Measurements from ENCODE around the gene GJD3. TPM values are rescaled to one million over a fixed set of nuclear protein-coding genes. Genes with fewer than 3 reads are reported as not detected.

The GJD3 gene
- total and polyA plus RNA-seq, 2 experiments from 2014 or later: 1.4 TPM; not detected in 1

DNA sequence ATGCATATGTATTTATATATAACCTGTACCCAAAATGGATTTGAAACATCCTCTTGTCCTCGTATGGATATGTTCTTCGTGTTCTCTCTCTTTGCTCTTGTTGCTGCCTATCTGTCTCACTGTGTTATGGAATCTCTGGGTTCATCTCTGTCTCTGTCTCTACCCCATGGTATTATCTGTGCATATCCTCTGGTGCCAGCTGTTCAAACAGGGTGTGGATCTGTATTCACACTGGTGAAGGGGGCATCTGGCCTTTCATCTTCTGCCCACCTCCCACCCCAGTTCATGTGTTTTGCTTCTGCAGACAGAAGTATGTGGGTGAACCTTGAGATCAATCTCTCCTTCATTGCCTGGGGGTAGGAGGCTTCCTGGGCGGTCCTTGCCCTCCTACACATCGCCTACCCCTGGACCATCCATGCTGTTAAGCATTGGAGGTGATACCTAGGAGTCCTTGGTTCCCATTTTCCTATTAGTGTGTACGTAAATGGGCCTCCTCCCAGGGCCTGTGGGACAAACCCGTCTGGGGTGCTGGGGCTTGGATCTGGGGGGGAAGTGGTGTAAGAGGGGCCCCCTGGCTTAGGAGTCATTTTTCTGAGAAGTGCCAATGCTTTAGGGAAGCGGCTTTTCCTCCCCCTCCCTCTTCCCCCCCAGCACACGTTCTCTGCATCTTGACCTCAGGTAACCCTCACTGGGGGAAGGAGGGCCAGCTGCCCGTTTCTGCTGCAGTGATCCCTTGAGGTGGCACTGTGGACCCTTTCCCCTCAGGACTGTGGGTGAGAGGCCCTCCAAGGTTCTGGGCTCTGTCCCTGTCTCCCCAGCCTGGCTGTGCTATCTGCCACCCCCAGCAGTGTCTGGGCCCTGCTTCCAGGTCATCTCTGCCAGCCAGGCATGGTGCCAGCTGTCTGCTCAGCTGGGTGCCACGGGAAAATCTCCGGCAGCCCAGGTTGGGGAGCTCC lies 34.4 kb downstream of the GJD3 start (continued):
- TF ChIP-seq, protein P1, sequence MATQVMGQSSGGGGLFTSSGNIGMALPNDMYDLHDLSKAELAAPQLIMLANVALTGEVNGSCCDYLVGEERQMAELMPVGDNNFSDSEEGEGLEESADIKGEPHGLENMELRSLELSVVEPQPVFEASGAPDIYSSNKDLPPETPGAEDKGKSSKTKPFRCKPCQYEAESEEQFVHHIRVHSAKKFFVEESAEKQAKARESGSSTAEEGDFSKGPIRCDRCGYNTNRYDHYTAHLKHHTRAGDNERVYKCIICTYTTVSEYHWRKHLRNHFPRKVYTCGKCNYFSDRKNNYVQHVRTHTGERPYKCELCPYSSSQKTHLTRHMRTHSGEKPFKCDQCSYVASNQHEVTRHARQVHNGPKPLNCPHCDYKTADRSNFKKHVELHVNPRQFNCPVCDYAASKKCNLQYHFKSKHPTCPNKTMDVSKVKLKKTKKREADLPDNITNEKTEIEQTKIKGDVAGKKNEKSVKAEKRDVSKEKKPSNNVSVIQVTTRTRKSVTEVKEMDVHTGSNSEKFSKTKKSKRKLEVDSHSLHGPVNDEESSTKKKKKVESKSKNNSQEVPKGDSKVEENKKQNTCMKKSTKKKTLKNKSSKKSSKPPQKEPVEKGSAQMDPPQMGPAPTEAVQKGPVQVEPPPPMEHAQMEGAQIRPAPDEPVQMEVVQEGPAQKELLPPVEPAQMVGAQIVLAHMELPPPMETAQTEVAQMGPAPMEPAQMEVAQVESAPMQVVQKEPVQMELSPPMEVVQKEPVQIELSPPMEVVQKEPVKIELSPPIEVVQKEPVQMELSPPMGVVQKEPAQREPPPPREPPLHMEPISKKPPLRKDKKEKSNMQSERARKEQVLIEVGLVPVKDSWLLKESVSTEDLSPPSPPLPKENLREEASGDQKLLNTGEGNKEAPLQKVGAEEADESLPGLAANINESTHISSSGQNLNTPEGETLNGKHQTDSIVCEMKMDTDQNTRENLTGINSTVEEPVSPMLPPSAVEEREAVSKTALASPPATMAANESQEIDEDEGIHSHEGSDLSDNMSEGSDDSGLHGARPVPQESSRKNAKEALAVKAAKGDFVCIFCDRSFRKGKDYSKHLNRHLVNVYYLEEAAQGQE (IDR thresholded peaks at IDR 0.05; ENCODE audit: unreplicated experiment): no peak
- TF ChIP-seq ZNF331 (CRISPR knock-in tag; IDR thresholded peaks at IDR 0.05; ENCODE audit: low read depth) (no peak), EZH2 (IDR thresholded peaks at IDR 0.05; ENCODE audit: low read depth, unreplicated experiment) (no peak), POLR2AphosphoS5 (IDR thresholded peaks at IDR 0.05; ENCODE audit: low read depth) (no peak)

DNA sequence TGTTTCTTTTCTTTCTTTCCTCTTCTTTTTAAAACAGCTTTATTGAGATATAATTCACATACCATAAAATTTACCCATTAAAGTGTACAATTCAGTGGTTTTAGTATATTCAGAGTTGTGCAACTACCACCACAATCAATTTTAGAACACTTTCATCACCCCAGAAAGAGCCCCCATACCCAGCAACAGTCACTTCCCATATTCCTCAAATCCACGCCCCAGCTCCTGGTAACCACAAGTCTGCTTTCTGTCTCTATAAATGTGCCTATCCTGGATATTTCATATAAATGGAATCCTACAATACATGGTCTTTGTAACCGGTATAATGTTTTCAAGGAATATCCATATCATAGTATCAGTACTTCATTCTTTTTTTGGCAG lies 36.2 kb downstream of the GJD3 start:
- peaks cover 21% of the 10 kb centered on the region; the same call in 1 of the 2 replicates for H4K20me1 ChIP-seq (replicated peaks; ENCODE audit: insufficient read depth)
- no peak overlapping the region for H3K4me3 Mint-ChIP-seq
- H3K9me3 Mint-ChIP-seq: no peaks in the 10 kb centered on the region; the same call in 2 of the 3 replicates
- H3K4me2 ChIP-seq: no peak overlapping the region
- H2AFZ ChIP-seq: no peak overlapping the region
- peaks cover 15% of the 10 kb centered on the region for H3K79me2 ChIP-seq (replicated peaks; ENCODE audit: insufficient read depth)
- peaks cover 8% of the 10 kb centered on the region for H3K27me3 Mint-ChIP-seq (ENCODE audit: insufficient read depth, low read depth, poor library complexity)
- ATAC-seq (no peak), DNase-seq (ENCODE audit: low spot score) (no peak)
- no peak overlapping the region for H3K4me3 ChIP-seq
- no peaks in the 10 kb centered on the region for H3F3A ChIP-seq (replicated peaks; ENCODE audit: low read depth)
- H3K4me1 Mint-ChIP-seq: peaks cover 46% of the 10 kb centered on the region
- no peak overlapping the region for H3K27ac Mint-ChIP-seq
- TF ChIP-seq EZH2phosphoT487 (IDR thresholded peaks at IDR 0.05; ENCODE audit: unreplicated experiment) (no peak), POLR2AphosphoS5 (IDR thresholded peaks at IDR 0.05; ENCODE audit: low read depth) (no peak), EZH2 (IDR thresholded peaks at IDR 0.05; ENCODE audit: low read depth, unreplicated experiment) (no peak), ZNF331 (CRISPR knock-in tag; IDR thresholded peaks at IDR 0.05; ENCODE audit: low read depth) (no peak), JUNB (IDR thresholded peaks at IDR 0.05; ENCODE audit: unreplicated experiment) (no peak), STAT1 (IDR thresholded peaks at IDR 0.05; ENCODE audit: unreplicated experiment) (no peak), CREB1 (CRISPR knock-in tag; IDR thresholded peaks at IDR 0.05; ENCODE audit: low read depth) (no peak), NANOG (IDR thresholded peaks at IDR 0.05; ENCODE audit: borderline replicate concordance) (no peak)
- TF ChIP-seq, protein P2, sequence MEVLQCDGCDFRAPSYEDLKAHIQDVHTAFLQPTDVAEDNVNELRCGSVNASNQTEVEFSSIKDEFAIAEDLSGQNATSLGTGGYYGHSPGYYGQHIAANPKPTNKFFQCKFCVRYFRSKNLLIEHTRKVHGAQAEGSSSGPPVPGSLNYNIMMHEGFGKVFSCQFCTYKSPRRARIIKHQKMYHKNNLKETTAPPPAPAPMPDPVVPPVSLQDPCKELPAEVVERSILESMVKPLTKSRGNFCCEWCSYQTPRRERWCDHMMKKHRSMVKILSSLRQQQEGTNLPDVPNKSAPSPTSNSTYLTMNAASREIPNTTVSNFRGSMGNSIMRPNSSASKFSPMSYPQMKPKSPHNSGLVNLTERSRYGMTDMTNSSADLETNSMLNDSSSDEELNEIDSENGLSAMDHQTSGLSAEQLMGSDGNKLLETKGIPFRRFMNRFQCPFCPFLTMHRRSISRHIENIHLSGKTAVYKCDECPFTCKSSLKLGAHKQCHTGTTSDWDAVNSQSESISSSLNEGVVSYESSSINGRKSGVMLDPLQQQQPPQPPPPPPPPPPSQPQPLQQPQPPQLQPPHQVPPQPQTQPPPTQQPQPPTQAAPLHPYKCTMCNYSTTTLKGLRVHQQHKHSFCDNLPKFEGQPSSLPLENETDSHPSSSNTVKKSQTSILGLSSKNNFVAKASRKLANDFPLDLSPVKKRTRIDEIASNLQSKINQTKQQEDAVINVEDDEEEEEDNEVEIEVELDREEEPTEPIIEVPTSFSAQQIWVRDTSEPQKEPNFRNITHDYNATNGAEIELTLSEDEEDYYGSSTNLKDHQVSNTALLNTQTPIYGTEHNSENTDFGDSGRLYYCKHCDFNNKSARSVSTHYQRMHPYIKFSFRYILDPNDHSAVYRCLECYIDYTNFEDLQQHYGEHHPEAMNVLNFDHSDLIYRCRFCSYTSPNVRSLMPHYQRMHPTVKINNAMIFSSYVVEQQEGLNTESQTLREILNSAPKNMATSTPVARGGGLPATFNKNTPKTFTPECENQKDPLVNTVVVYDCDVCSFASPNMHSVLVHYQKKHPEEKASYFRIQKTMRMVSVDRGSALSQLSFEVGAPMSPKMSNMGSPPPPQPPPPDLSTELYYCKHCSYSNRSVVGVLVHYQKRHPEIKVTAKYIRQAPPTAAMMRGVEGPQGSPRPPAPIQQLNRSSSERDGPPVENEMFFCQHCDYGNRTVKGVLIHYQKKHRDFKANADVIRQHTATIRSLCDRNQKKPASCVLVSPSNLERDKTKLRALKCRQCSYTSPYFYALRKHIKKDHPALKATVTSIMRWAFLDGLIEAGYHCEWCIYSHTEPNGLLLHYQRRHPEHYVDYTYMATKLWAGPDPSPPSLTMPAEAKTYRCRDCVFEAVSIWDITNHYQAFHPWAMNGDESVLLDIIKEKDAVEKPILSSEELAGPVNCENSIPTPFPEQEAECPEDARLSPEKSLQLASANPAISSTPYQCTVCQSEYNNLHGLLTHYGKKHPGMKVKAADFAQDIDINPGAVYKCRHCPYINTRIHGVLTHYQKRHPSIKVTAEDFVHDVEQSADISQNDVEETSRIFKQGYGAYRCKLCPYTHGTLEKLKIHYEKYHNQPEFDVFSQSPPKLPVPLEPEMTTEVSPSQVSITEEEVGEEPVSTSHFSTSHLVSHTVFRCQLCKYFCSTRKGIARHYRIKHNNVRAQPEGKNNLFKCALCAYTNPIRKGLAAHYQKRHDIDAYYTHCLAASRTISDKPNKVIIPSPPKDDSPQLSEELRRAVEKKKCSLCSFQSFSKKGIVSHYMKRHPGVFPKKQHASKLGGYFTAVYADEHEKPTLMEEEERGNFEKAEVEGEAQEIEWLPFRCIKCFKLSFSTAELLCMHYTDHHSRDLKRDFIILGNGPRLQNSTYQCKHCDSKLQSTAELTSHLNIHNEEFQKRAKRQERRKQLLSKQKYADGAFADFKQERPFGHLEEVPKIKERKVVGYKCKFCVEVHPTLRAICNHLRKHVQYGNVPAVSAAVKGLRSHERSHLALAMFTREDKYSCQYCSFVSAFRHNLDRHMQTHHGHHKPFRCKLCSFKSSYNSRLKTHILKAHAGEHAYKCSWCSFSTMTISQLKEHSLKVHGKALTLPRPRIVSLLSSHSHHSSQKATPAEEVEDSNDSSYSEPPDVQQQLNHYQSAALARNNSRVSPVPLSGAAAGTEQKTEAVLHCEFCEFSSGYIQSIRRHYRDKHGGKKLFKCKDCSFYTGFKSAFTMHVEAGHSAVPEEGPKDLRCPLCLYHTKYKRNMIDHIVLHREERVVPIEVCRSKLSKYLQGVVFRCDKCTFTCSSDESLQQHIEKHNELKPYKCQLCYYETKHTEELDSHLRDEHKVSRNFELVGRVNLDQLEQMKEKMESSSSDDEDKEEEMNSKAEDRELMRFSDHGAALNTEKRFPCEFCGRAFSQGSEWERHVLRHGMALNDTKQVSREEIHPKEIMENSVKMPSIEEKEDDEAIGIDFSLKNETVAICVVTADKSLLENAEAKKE (CRISPR knock-in tag; IDR thresholded peaks at IDR 0.05): no peak
- TF ChIP-seq, protein P3, sequence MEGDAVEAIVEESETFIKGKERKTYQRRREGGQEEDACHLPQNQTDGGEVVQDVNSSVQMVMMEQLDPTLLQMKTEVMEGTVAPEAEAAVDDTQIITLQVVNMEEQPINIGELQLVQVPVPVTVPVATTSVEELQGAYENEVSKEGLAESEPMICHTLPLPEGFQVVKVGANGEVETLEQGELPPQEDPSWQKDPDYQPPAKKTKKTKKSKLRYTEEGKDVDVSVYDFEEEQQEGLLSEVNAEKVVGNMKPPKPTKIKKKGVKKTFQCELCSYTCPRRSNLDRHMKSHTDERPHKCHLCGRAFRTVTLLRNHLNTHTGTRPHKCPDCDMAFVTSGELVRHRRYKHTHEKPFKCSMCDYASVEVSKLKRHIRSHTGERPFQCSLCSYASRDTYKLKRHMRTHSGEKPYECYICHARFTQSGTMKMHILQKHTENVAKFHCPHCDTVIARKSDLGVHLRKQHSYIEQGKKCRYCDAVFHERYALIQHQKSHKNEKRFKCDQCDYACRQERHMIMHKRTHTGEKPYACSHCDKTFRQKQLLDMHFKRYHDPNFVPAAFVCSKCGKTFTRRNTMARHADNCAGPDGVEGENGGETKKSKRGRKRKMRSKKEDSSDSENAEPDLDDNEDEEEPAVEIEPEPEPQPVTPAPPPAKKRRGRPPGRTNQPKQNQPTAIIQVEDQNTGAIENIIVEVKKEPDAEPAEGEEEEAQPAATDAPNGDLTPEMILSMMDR (conservative IDR thresholded peaks at IDR 0.05; ENCODE audit: low read depth in 2 of 2): no peak
- no peak overlapping the region for H3K27ac ChIP-seq (ENCODE audit: low read depth)
- H3K36me3 ChIP-seq (ENCODE audit: insufficient read depth): no peaks in the 10 kb centered on the region
- H3K36me3 Mint-ChIP-seq (ENCODE audit: low read depth): peaks cover 12% of the 10 kb centered on the region
- no peaks in the 10 kb centered on the region; the same call in 1 of the 2 replicates for H3K4me1 ChIP-seq (ENCODE audit: insufficient read depth)
- no peaks in the 10 kb centered on the region for H3K27me3 ChIP-seq (ENCODE audit: insufficient read depth)
- no peaks in the 10 kb centered on the region for H3K9me2 ChIP-seq (ENCODE audit: insufficient read depth)

All from GM23338 (cell line).